GM18517 (cell line): ENCODE results near the gene LAMC3.

Source experiments
- ATAC-seq: cut with Tn5 transposase; IDR thresholded peaks from one replicate; pipeline ENCODE4 v1.9.1; 2021; ENCODE audit warnings: mild to moderate bottlenecking, moderate library complexity; ENCODE audit not compliant: unreplicated experiment

LAMC3 gene

DNA sequence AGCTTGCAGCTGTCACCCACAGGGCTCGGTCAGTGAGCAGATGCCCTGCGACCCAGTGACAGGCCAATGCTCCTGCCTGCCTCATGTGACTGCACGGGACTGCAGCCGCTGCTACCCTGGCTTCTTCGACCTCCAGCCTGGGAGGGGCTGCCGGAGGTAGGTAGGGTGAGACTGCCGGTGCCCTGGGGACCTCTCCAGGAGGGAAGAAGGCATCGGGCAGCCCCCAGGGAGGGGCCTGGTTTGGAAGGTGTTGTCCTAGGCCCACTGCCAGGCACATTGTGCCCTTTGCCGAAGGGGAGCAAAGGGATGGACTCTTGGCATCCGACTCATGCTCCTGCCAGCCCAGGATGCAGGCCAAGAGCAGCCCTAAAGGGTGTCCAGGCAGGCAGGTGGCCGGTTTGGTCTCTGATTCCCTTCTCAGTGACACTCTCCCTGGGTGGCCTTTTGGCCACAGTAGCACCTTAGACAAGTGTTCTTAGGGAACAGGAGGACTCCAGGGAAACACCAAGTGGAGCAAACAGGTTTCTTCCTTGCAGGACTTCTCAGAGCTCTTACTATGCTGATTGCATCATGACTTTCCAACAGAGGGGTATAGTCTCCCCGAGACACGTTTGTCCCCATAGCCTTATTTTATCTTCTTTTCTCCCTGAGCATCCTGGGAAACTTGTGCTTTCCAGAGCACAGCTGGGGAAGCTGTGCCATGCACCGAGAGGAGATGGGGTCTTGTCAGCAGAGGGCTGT, 59.3 kb downstream of the LAMC3 start:
- no peak for ATAC-seq

DNA sequence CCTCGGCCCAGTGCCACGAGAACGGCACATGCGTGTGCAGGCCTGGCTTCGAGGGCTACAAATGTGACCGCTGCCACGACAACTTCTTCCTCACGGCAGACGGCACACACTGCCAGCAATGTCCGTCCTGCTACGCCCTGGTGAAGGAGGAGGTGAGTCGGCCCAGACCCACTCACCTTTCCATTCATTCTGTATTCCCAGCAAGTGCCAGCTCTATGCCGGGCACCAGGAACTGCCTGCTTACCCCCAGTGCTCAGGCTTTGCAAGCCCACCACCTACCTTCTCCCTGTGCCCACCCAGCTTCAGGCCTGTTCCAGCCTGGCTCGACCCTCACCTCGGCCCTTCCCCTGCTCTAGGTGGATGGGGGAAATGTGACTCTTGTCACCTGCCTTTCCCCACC, 60.7 kb downstream of the LAMC3 start:
- ATAC-seq = no peak

DNA sequence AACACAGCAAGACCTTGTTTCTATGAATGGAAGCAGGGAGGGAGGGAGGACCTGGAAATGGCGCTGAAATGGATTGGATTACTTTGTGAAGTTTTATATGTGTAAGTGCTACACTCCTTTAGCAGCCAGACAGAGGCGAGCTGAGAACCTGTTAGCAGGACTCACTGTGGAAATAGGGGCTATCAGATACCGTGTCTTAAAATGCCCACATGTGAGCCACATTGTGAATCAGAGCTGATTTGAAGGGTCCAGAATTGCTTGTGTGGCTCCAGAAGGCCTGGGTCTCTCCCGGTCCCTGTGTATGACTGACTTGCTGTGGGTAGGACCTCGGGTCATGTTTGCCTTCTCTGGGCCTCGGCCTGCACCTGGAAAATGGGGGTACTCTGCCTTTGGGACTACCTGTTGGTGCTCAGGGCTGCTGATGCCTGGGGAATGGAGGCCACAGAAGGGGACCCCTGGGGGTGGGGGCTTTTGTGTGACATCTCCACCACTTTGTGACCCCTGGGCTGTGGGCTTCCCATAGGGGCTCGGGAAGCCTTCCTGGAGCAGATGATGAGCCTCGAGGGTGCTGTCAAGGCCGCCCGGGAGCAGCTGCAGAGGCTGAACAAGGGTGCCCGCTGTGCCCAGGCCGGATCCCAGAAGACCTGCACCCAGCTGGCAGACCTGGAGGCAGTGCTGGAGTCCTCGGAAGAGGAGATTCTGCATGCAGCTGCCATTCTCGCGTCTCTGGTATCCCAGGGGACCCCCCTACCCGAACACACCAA, 63.3 kb downstream of the LAMC3 start:
- no peak for ATAC-seq

DNA sequence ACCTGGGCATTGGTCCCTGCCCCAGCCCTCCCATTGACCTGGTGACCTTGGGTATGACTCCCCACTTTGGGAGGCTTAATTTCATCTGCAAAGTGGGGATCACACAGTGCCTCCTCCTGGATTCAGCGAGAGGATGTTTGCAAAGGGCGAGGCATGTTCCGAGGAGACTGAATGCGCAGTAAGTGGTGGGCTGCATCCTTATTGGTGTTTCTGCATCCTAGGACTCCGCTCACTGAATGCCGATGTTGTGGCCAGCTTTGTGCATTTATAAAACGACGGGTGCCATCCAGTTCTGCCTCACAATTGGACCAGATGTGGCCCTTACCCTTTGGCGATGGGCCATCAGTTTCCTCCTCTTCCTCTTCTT, 63.9 kb downstream of the LAMC3 start:
- ATAC-seq = no peak

DNA sequence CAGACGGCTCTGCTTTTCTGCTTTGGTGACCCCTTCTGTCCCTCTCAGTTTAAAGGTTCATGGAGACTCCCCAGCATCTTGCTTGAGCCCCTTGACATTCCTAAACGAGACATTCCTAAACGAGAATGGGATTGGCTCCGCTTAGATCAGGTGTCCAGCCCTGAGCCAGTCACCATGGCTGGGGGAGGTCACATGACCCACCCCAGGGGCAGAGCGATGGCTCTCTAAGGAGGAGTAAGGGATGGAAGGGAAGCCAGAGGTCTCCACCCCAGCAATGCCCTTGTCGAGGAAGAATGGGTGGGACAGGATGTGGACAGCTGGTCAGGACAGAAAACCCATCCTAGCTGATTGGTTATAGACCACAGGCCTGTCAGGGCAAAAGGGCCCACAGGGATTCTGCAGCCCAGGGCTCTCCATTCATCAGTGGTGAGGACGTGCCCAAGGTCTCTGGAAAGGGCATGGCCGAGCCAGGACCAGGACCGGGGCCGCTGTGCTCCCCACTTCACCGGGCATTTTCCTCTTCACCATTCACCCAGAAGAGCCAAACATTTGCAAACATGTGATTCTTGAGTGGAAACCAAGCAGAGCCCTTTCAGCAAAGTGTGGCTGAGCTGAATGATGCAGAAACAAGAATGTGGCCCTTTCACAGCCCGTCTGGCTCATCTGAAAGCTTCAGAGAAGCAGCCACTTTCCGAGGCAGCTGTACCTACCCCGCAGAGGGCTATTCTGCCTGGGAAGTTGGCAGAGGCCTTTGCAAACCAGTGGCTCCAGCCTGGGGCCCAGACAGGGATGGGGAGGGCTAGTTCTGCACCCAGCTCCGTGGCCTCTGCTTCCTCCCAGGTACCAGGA, 67.6 kb downstream of the LAMC3 start:
- no peak for ATAC-seq

DNA sequence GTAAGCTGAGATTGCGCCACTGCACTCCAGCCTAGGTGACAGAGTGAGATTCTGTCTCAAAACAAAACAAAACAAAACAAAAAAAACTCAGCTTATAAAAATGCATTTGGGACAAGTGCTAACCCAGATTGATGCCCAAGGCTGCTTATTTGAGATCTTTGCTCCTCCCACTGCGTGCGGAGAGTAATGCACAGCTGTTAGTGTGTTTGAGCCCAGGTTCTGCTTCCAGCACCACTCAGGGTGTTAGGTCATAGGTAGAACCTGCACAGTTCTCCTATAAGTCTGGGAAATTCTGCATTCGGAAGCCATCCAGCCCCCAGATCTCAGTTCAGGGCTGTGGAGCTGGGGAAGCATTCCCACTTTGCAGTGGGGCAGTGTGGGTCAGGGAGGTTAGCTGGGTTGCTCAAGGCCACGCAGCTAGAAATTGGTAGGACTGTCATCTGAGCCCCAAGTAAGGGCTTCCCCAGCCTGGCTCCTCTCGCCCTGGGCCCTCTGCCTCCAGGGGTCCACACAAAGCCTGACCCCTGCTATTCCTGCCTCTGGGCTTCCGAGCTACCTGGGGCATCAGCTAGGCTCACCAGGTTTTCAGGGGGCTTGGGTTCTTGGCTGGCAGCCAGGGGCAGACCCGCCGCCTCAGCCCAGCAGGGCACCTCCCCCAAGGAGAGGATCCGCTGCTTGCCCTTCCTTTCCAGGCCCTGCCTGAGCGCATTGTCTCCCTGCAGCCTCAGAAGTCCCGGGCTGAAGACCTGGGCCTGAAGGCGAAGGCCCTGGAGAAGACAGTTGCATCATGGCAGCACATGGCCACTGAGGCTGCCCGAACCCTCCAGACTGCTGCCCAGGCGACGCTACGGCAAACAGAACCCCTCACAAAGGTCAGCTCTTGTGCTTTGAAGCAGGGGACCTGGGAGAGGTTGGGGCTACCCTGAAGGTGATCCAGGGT, 69.7 kb downstream of the LAMC3 start:
- ATAC-seq = no peak

DNA sequence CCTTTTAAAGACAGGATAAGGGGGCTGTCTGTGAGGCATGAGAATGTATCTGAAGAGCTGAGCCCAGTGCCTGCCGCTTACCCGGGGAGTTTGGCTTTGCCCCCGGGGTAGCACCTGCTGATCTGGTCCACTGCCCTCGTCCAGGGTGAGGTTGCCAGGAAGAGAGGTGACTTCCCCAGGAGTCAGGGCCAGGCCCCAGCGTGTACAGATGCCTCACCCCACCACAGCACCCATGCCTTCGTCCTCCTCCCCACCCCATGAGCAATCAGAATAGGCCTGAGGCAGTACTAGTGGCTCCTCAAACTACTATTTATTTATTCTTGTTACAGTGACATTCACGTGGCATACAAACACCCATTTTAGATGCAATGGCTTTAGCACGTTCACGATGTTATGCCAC, 71.6 kb downstream of the LAMC3 start:
- ATAC-seq = no peak

DNA sequence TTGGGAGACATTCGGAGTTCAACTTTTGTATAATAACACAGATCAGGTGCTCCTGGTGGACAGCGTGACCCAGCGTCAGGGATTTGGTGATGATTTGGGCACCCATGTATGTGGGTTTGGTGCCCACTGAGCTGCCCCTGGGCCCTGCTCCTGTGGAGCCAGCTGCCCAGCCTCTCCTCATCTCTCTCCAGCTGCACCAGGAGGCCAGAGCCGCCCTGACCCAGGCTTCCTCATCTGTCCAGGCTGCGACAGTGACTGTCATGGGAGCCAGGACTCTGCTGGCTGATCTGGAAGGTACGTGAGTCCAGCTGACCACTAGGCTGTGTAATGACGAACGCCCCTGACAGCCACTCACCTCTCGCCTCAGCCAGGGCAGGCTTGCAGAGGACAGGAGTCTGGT, 72.9 kb downstream of the LAMC3 start:
- no peak for ATAC-seq

DNA sequence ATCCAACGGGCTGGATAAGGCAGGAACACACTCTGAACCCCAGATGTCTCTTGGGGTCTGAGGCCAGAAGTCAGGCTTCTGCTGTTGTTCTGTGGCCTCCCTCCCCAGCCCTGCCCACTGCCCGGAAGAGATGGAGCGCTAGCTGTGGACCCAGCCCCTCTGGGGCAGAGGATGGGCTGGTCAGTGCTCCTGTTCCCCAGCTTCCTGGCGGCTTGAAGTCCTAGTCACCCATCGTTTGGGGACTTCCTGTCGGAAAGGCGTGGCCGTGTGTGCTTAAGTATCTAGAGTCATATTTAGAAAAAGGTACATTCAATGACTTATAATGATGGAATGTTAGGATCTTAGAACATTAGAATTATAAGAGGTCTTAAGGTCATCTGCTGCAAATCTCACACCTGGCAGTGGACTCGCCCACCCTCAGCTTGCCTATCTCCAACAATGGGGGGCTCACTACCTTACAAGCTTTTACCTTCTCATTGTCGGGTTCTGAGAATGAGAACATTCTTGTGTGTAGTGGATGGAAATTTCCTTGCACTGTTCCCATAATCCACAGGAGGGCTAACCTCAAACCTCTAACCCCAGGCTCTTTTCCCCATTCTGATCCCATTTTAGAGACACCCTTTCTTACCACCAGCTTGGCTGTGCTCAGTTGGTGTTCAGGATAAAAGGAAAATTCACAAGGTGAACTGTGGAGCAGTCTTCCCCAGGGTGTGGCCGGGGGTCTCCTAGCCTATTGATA, 74.0 kb downstream of the LAMC3 start:
- no peak for ATAC-seq

DNA sequence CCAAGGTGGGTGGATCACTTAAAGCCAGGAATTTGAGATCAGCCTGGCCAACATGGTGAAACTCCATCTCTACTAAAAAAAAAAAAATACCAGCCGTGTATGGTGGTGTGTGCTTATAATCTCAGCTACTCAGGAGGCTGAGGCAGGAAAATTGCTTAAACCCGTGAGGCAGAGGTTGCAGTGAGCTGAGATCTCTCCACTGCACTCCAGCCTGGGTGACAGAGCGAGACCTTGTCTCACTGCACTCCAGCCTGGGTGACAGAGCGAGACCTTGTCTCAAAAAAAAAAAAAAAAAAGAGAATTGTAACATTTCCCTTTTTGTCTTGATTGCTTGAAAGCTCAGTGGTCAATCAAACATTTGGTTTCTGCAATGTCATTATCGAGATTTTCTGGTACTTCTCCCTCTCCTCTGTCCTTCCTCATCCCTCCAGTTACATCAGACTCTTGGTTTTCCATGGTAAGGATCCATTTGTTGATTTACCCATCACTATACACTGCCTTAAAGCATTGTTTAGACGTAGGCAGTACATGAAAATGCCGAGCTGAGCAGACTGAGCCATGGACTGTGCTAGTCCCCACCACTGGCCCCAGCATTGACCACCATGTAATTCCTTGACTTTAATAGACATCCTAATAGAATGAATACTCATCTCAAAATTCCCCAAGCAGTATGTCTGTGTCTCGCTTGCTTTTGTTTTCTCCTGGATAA, 75.8 kb downstream of the LAMC3 start:
- ATAC-seq = no peak

DNA sequence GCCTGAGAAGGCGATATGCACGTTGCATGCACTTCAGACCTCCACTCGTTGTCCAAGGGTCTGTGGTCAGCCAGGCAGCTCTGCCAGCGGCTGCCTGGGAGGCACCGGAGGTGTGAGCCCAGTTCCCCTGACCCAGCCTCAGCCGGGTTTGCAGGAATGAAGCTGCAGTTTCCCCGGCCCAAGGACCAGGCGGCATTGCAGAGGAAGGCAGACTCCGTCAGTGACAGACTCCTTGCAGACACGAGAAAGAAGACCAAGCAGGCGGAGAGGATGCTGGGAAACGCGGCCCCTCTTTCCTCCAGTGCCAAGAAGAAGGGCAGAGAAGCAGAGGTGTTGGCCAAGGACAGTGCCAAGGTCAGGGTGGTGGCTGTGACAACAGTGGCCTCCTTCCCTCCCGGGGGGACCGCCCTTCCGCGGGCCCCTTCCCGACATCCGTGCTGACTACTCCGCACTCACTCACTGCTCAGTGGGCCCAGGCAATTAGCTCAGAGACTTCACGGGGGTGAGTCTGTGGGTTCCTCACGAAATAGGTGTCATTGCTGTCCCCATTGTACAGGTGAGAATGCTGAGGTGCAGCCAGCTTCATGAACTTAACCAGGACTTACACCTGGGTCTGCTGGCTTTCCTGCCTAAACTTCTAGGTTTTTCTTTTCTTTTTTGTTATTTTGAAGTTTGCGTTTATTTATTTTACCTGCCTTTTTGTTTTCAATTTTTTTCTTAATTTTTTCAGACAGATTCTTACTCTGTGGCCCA, 76.6 kb downstream of the LAMC3 start:
- no peak for ATAC-seq

DNA sequence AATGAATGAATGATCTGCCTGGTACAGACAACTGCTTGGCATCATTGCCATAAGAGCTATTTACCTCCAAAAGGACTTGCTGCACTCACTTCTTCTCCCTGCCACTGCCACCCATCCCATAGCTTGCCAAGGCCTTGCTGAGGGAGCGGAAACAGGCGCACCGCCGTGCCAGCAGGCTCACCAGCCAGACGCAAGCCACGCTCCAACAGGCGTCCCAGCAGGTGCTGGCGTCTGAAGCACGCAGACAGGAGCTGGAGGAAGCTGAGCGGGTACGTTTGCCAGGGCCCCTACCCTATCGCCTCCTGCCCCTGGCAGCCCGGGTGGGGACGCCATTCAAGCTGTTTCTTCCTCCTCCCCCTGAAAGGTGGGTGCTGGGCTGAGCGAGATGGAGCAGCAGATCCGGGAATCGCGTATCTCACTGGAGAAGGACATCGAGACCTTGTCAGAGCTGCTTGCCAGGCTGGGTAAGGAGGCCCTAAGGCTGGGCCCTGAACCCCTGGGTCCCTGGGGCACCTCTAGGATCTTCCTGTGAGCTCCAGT, 78.5 kb downstream of the LAMC3 start:
- no peak for ATAC-seq

DNA sequence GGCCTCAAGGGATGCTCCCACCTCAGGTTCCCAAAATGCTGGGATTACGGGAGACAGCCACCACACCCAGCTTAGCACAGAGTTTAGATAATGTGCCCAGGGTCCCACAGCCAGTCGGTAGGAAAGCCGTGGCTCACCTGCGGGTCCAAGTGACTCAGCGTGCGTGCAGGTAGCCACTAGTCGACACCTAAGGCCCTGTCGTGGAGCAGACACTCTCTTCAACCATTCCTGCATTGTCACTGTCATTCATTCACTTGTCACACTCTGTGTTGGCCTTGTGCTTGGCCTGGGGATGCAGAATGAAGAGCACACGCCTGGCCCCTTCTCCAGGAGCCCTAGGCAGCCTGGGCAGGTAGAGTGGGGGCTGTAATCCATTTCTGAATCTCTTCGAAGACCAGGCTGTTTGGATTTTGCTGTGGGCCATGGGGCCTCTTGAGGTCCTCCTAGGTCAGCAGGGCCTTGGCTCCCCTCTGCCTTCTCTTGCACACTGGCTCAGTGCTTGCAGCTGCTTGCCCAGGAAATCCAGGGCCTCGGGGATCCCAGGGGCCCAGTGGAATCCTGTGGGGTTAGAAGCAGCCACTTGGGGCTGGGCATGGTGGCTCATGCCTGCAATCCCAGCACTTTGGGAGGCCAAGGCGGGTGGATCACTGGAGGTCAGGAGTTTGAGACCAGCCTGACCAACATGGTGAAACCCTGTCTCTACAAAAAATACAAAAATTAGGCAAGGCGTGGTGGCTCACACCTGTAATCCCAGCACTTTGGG, 81.2 kb downstream of the LAMC3 start:
- ATAC-seq = no peak

DNA sequence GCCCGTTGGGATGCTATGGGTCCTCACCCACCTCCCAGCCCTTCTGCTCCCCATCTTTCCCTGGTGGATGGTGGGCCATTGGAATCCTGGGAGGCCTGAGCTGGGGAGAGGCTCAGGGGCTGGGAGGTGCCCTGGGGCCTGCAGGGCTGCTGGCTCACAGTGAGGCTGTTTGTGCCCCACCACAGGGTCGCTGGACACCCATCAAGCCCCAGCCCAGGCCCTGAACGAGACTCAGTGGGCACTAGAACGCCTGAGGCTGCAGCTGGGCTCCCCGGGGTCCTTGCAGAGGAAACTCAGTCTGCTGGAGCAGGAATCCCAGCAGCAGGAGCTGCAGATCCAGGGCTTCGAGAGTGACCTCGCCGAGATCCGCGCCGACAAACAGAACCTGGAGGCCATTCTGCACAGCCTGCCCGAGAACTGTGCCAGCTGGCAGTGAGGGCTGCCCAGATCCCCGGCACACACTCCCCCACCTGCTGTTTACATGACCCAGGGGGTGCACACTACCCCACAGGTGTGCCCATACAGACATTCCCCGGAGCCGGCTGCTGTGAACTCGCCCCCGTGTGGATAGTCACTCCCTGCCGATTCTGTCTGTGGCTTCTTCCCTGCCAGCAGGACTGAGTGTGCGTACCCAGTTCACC, 82.5 kb downstream of the LAMC3 start:
- ATAC-seq = no peak

DNA sequence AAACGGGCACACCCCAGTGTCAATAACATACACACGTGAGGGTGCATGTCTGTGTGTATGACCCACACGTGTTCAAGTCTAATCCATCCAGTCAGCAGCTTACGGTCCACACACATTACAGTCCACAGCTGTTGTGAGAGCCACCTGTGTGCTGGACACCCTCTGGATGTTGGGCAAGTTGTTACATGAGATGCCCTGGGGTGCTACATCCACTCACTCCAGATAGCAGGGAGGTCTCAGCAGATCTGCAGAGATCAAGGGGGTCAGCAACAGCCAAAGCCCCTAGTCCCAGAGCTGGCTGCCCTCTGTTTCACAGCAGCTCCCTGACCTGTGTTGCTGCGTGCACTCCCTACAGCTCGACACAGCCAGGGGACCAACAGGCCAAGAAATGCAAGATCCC, 83.1 kb downstream of the LAMC3 start:
- no peak for ATAC-seq

DNA sequence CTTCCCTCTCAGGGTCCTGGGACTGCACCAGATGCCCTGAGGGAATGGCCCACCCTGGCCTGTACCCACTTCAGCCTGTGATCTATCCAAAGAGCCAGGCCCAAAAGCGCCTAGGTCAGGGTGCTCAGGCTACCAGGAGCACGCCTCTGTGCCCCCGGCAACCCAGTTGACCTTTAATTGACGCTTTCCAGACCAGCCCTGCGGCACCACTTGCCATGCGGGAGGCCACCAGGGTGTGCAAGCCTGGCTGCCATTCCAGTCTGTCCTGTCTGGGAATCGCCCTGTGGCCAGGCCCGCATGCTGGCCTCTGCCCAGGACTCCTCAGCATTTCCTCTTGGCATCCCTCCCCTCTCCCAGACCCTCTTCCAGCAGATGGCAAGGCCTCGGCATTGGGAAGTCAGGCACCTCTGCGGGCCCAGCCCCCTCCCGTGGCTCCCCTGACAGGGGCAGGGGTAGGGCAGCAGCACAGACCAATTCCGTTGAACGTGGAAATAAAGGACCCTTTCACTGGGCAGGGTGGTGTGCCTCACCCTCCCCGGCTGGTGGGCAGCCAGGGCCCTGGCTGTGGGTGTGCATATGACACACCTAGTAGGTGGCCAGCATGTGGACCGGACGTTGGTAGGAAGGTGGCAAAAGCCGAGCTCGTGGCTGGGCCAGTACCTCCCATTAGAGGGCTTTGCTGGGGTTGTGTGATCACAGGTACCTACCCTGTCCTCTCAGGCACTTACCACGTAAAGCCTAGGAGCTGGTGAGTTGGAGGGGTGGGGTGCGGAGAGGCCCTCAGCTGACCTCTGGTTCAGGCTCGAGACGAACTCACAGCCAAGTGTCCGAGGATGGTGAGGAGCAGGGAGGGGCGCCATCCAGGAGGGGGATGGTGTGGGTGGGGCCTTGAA, 83.8 kb downstream of the LAMC3 start:
- no peak for ATAC-seq
